Panc1 (cell line): ENCODE results near the gene NOVA2. TPM values are rescaled to one million over a fixed set of nuclear protein-coding genes. Genes with fewer than 3 reads are reported as not detected.

Experiments
- ATAC-seq: fragments of 200-7000 bp; cut with Tn5 transposase; 2 replicates; pipeline ENCODE4 v1.9.1; 2020; ENCODE audit warnings: mild to moderate bottlenecking, moderate library complexity
- BruUV-seq: library from RNA; stranded (reverse); fragments of 400-500 nt; replicated peaks from 2 replicates; lab custom pipeline; 2021; lab: Mats Ljungman, UMichigan
- CTCF ChIA-PET: fragments of 300-600 bp; sonication (Branson Sonifier 250); formaldehyde crosslinking; loops from one replicate; lab custom pipeline; 2022; ENCODE audit warnings: antibody characterized with exemption; lab: Charles Lee
- POLR2A ChIA-PET: fragments of 300-600 bp; sonication (Branson Sonifier 250); formaldehyde crosslinking; loops from one replicate; lab custom pipeline; 2022; ENCODE audit warnings: antibody characterized with exemption; lab: Charles Lee
- DNase-seq: peaks from one replicate; pipeline ENCODE4 v3.0.0-alpha.2; 2010; ENCODE audit warnings: low read depth, low spot score
- H3K27ac ChIP-seq: 2 replicates; pipeline ENCODE4 v1.5.1; 2011; ENCODE audit warnings: mild to moderate bottlenecking, low read length, inconsistent platforms
- H3K27me3 ChIP-seq: fragments of 200-500 bp; sonication (Bioruptor generic); 2 replicates; pipeline ENCODE4 v1.6.0; 2014; ENCODE audit warnings: low read length, inconsistent platforms; ENCODE audit not compliant: control insufficient read depth, insufficient read depth
- H3K36me3 ChIP-seq: fragments of 200-500 bp; sonication (Bioruptor generic); 2 replicates; pipeline ENCODE4 v1.5.1; 2014; ENCODE audit warnings: inconsistent platforms, mild to moderate bottlenecking, low read length, moderate library complexity; ENCODE audit not compliant: control insufficient read depth, insufficient read depth
- H3K4me1 ChIP-seq: 2 replicates; pipeline ENCODE4 v1.5.1; 2011; ENCODE audit warnings: inconsistent platforms, mild to moderate bottlenecking, low read length, moderate library complexity; ENCODE audit not compliant: control insufficient read depth, insufficient read depth
- H3K4me3 ChIP-seq, 2 experiments: 2 replicates each; pipeline ENCODE4 v1.5.1; 2011 to 2012; ENCODE audit warnings: low read depth in 2 of 2, low read length in 2 of 2, mild to moderate bottlenecking in 2 of 2, inconsistent platforms in 1 of 2, moderate library complexity in 1 of 2
- H3K9me3 ChIP-seq: fragments of 200-500 bp; sonication (Bioruptor generic); 2 replicates; pipeline ENCODE4 v1.5.1; 2014; ENCODE audit warnings: low read depth, mild to moderate bottlenecking, inconsistent platforms, low read length, moderate library complexity; ENCODE audit not compliant: control insufficient read depth, insufficient read depth
- CTCF ChIP-seq: fragments of 450-650 bp; IDR thresholded peaks from 2 replicates; pipeline ENCODE4 v1.5.1; 2017; ENCODE audit warnings: mild to moderate bottlenecking
- POLR2AphosphoS5 ChIP-seq: IDR thresholded peaks from 2 replicates; pipeline ENCODE4 v1.6.1; 2012; ENCODE audit warnings: mild to moderate bottlenecking, low read depth, low read length, moderate library complexity
- REST ChIP-seq, 2 experiments: IDR thresholded peaks; 2 replicates each; pipeline ENCODE4 v1.6.1; 2011 to 2012; ENCODE audit warnings: low read depth in 2 of 2, control low read depth in 1 of 2, low read length in 1 of 2, mild to moderate bottlenecking in 1 of 2, moderate library complexity in 1 of 2; ENCODE audit not compliant: insufficient read depth in 1 of 2
- SIN3A ChIP-seq: IDR thresholded peaks from 2 replicates; pipeline ENCODE4 v1.6.1; 2012; ENCODE audit warnings: low read depth, mild to moderate bottlenecking, low read length, moderate library complexity, borderline replicate concordance; ENCODE audit not compliant: insufficient read depth
- TCF7L2 ChIP-seq: IDR thresholded peaks from 2 replicates; pipeline ENCODE4 v1.6.1; 2011; ENCODE audit warnings: mild to moderate bottlenecking, low read depth, low read length, inconsistent platforms
- in situ Hi-C: cut with HindIII; loops from 2 replicates; pipeline ENCODE4 v1.10.0; 2016; ENCODE audit warnings: low sequenced_read_pairs, low pct_unique_long_range_greater_than_20kb
- intact Hi-C: fragments of 100-400 bp; cut with micrococcal nuclease; formaldehyde crosslinking; loops from one replicate; pipeline ENCODE4 v1.10.0; 2022; ENCODE audit not compliant: unreplicated experiment
- total RNA-seq: library from RNA; stranded (reverse); gene quantifications from one replicate; pipeline ENCODE4 v1.2.1, GENCODE V29; 2021; ENCODE audit not compliant: unreplicated experiment

Gene NOVA2
- total RNA-seq, 1 experiment from 2014 or later: 0.44 TPM

GRCh38 chr19:45958769-45959516, 14.7 kb downstream of the NOVA2 start:
- ChIA-PET POLR2A (interaction anchor here (0.6 kb wide), 1 partner anchor 10 kb away, joined by 13 read pairs; no protein-coding TSS in a partner anchor), CTCF (no interaction called here)
- no peaks in the 10 kb centered on the region for H3K27me3 ChIP-seq
- no peak overlapping the region for H3K27ac ChIP-seq
- H3K4me1 ChIP-seq: no peaks in the 10 kb centered on the region
- no peak for DNase-seq
- no TSS peak for BruUV-seq
- ATAC-seq: no peak
- no peaks in the 10 kb centered on the region for H3K9me3 ChIP-seq
- in situ Hi-C loops (no loop called here), intact Hi-C loops (no loop called here)
- TF ChIP-seq POLR2AphosphoS5 (no peak), CTCF (no peak), SIN3A (no peak), REST (IDR thresholded peaks at IDR 0.05; ENCODE audit: insufficient read depth in 1 of 2, low read depth in 2 of 2, low read length in 1 of 2) (no peak), TCF7L2 (no peak)
- H3K4me3 ChIP-seq: no peak overlapping the region
- no peaks in the 10 kb centered on the region for H3K36me3 ChIP-seq

GRCh38 chr19:45958320-45958719, 15.3 kb downstream of the NOVA2 start:
- H3K4me1 ChIP-seq: no peaks in the 10 kb centered on the region
- no peaks in the 10 kb centered on the region for H3K27me3 ChIP-seq
- BruUV-seq: no TSS peak
- H3K36me3 ChIP-seq: no peaks in the 10 kb centered on the region
- H3K27ac ChIP-seq: no peak overlapping the region
- H3K4me3 ChIP-seq: no peak overlapping the region
- no peaks in the 10 kb centered on the region for H3K9me3 ChIP-seq
- ATAC-seq (no peak), DNase-seq (no peak)
- ChIA-PET CTCF (no interaction called here), POLR2A (interaction anchor here (0.6 kb wide), 1 partner anchor 10 kb away, joined by 13 read pairs; no protein-coding TSS in a partner anchor)
- TF ChIP-seq CTCF (no peak), TCF7L2 (no peak), REST (IDR thresholded peaks at IDR 0.05; ENCODE audit: insufficient read depth in 1 of 2, low read depth in 2 of 2, low read length in 1 of 2) (no peak), POLR2AphosphoS5 (no peak)
- in situ Hi-C loops: no loop called here
- intact Hi-C loops: no loop called here
